Measurements from ENCODE around the gene SRSF12.

The SRSF12 gene

DNA sequence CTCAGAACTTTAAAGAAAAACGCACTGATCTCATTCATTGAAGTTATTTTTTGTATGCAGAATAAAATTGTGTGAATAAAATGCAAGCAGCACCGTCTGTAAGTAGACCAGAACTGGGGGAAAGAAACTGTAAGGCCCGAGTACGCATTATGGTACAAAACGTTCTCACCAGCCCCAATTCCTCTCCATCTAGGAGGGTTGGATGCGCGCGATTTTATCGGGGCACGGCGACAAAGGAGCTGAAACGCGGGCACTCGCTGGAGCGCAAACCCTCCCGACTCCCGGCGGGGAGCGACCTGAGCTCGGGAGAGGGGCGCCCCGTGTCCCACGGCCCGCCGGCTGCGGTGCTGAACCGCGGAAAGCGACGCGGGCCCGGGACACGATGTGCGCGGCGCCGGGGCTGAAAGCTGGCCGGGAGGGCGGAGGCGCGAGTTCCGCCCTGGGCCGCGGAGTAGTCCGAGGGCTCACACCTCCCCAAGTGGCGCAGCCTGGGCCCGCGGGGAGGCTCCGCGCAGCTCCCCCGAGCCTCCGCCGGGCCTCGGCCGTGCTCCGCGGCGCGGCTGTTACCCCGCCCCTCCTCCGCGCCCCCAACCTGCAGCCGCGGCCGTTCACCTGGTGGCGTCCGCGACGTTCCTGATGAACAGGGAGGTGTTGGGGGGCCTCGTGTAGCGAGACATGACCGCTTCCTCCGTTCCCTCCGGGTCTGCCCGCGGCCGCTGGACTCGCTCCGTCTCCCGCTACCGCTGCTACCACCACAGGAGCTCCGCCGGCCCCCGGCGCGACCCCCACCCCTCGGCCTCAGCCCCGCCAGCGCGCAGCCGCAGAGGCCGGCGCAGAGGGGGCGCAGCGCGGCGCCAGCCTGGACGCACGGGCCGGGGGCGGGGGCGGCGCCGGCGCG lies at the start of gene SRSF12:
Gene SRSF12, minus strand, starts transcription at position 861 of the 898 bp plus-strand sequence. Its CDS starts 184 bp downstream, at position 677.
- ATAC-seq = peak; percentile 75 to 81

GRCh38 chr6:89162047-89162371 lies 44.1 kb upstream of the SRSF12 start:
- no peak for ATAC-seq

GRCh38 chr6:89161326-89162046 lies 43.6 kb upstream of the SRSF12 start:
- ATAC-seq = no peak

DNA sequence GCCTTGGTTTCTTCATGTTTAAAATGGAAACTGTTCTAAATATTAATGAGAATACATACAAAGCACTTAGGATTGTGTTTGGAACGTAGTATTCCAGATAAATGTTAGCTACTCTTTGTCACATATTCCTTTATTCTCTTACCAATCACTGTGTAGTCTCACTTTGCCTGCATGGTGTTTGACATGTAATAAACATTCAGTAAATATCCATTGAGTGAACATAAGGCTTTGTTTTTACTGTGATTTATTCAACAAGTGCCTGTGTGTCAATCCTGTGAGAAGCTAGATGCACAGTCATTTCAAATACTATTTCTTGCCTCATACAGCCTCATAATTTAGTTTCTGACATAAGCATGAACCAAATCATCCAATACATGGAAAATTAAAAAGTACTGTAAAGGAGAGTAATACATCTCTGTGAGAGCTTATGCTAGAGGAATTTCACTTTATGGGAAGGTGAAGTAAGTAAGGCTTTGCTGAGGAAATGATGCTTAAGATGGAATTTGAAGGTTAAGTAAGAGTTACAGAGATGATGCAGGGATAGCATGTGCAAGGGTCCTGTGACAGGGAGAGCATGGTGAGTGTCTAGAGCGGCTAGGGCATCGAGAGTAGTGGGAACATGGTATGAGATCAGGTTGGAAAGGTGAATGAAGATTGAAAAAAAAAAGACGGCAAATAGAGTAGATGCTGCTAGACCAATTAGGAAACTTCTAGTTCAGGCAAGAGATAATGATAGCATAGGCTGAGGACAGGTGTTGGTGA lies 42.6 kb upstream of the SRSF12 start:
- no peak for ATAC-seq

GRCh38 chr6:89154131-89154530 lies 36.3 kb upstream of the SRSF12 start:
- ATAC-seq = no peak

- no peak for ATAC-seq
These were observed 30.3 kb upstream of the SRSF12 start for GRCh38 chr6:89148016-89148750.

DNA sequence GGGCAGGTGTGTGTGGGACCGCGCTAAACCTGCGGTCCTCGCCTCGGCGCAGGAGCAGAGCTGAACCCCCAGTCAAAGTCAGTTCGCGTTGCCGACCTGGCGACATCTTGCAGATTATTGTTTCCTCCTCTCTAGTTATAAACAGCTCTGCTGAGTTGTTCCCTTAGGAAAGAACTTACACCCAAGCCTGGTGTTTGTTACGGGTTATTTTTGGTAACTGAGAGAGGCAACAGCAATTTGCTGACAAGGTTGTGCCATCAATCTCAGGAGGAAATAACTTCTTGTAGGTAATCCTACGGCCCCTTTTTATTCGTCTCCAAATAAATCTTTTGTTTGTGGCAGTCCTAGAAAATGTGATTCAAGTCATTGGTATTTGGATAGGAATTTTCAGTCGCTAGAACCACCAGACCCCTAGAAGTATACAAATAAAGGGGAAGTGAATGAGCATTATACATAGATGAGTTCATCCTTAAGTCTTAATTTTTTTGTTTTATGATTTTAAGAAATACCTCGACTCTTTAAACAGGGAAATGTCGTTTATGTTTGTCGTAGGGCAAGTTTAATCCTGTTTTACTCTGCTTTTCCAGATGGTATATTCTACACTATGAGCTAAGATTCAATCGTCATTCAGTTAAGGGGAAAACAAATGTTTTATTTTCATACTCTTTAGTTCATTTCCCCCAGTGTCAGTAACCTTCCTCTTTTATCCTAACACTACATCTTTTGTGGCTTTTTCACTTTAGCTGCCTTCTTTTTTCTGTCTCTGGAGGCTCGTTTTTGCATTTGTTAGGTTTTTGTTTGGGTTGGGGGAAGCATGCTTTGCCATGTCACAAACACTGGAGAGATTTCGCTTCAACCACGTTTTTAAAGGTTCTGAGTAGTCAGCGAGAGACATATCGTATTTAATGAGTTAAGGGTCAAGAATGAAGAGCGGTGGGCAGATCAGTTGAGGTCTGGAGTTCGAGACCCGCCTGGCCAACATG lies 29.1 kb upstream of the SRSF12 start:
- peak in 1 of 2 donors; percentile 15 for ATAC-seq

DNA sequence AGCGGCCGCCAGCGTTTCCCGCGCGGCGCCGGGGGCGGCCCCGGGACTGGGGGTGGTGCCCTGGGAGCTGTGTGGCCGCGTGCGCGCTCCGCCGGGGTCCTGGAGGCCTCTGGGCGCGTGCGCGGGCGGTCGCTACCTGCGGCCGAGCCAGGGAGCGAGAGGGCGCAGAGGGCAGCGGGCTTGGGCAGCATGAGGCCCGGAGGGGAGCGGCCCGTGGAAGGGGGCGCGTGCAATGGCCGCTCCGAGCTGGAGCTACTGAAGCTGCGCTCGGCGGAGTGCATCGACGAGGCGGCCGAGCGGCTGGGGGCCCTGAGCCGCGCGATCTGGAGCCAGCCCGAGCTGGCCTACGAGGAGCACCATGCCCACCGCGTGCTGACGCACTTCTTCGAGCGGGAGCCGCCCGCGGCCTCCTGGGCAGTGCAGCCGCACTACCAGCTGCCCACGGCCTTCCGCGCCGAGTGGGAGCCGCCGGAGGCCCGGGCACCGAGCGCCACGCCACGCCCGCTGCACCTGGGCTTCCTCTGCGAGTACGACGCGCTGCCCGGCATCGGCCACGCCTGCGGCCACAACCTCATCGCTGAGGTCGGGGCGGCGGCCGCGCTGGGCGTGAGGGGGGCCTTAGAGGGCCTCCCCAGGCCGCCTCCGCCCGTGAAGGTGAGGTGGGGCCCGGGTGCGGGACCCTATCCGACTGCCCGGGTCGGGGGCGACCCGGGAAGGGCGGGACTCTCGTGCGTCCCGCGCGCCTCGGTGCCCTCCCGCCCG lies 28.3 kb upstream of the SRSF12 start, which contains the start of gene PM20D2:
Gene PM20D2, plus strand, starts transcription at position 100 of the 762 bp plus-strand sequence. Its CDS starts 90 bp downstream, at position 190.
- peak; percentile 76 to 78 for ATAC-seq

DNA sequence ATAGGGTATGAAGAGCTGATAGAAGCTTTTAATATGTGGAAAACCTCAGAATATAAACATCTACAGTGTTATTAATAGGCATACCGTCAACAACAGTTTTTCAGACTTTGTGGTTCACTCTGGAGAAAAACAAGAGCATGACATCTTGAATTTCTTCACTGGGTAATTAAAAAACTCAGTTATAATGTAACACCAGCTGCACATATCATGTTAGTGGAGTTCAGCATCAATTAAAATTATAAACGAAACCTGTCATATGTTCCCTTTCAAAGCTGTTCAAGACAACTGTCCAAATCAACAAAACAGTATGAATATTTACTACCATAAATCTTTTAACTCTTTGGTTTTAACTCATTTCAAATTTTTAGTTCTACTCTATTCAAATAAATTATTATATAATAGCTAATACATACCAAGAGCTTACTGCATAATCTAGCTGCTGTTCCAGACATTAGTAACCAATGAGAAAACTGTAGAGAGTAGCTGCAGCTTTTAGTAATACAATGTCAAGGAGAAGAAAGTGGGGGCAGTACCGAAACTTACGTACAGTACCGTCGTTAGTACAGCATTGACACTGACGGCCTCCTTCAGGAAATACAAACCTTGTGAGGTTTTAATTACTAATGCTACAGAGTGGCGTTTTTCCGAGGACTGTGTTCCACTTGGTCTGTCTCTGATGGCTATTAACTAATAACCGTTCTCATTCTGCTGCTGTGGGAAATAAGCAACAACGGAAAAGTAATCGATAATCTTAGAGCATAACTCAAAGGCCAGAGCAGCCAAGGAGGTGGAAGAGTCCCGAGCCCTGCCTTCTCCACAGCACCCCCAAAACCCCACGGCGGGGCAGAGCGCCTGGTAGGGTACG lies 27.5 kb upstream of the SRSF12 start:
- ATAC-seq = peak; percentile 75 to 80

- no peak for ATAC-seq
These were observed 26.6 kb upstream of the SRSF12 start for GRCh38 chr6:89144354-89144906.

- no peak for ATAC-seq
These were observed 22.7 kb upstream of the SRSF12 start for GRCh38 chr6:89140347-89141156.

- no peak for ATAC-seq
These were observed 21.9 kb upstream of the SRSF12 start for GRCh38 chr6:89139509-89140346.

GRCh38 chr6:89138173-89138572 lies 20.3 kb upstream of the SRSF12 start:
- no peak for ATAC-seq

GRCh38 chr6:89134723-89135122 lies 16.9 kb upstream of the SRSF12 start:
- no peak for ATAC-seq

GRCh38 chr6:89133981-89134380 lies 16.1 kb upstream of the SRSF12 start:
- no peak for ATAC-seq

DNA sequence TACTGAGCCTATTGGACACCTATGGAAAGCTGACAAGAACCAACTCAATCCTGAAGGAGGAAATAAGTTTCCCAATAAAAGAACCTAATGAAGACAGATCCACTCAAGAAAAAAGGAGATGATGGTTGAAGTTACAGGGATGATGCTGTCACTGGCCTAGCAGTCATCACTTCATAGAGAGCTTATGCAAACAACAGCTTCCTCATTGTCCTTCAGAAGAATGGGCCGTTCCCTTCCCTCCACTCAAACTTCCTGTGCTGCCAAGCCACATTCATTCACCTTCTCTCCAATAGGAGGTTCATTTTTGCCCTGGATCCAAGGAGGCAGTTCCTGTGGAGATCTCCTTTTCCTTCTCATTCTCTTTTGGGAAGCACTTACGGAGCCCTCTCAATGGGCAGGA lies 14.2 kb upstream of the SRSF12 start:
- ATAC-seq = no peak

- no peak for ATAC-seq
These were observed 13.7 kb upstream of the SRSF12 start for GRCh38 chr6:89131599-89131998.

Data from activated CD4-positive, CD25-positive, alpha-beta regulatory T cell treated with anti-CD3 and anti-CD28 coated beads, Interleukin-2, amount 50 U/mL, for 24 hours (primary cell).